ENCODE measurements around the gene RANBP17. TPM values are rescaled to one million over a fixed set of nuclear protein-coding genes. Genes with fewer than 3 reads are reported as not detected.

Gene RANBP17
- total RNA-seq, 1 donor from 2014 or later: 12.3 TPM

DNA sequence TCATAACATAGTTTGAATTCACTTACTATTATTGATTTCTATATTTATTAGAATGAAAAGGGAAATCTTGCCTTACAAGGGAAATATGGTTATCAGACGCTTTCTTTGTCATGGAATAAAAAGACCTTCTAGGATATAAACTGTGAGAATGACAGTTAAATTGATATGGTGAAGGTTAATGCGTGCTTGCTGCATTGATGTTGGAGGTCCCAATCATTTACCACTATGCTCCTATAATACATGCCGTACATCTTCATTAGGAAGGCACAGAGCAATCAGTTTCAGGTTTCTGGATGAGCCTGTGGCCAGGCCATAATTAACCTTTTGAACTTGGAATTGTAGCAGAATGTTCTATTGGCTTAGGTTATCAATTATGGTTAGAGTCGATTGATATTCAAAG lies 245.9 kb downstream of the RANBP17 start:
- TF ChIP-seq, protein P1, sequence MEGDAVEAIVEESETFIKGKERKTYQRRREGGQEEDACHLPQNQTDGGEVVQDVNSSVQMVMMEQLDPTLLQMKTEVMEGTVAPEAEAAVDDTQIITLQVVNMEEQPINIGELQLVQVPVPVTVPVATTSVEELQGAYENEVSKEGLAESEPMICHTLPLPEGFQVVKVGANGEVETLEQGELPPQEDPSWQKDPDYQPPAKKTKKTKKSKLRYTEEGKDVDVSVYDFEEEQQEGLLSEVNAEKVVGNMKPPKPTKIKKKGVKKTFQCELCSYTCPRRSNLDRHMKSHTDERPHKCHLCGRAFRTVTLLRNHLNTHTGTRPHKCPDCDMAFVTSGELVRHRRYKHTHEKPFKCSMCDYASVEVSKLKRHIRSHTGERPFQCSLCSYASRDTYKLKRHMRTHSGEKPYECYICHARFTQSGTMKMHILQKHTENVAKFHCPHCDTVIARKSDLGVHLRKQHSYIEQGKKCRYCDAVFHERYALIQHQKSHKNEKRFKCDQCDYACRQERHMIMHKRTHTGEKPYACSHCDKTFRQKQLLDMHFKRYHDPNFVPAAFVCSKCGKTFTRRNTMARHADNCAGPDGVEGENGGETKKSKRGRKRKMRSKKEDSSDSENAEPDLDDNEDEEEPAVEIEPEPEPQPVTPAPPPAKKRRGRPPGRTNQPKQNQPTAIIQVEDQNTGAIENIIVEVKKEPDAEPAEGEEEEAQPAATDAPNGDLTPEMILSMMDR (IDR thresholded peaks at IDR 0.05): no peak
- H3K4me3 ChIP-seq: no peak overlapping the region
- H3K36me3 ChIP-seq: no peaks in the 10 kb centered on the region
- no peaks in the 10 kb centered on the region for H3K9me3 ChIP-seq
- ATAC-seq (no peak), DNase-seq (no peak)
- intact Hi-C loops (cut with DNase I): no loop called here
- no peaks in the 10 kb centered on the region for H3K27me3 ChIP-seq (ENCODE audit: low read depth)
- H3K27ac ChIP-seq: no peak overlapping the region
- no peaks in the 10 kb centered on the region for H3K4me1 ChIP-seq

DNA sequence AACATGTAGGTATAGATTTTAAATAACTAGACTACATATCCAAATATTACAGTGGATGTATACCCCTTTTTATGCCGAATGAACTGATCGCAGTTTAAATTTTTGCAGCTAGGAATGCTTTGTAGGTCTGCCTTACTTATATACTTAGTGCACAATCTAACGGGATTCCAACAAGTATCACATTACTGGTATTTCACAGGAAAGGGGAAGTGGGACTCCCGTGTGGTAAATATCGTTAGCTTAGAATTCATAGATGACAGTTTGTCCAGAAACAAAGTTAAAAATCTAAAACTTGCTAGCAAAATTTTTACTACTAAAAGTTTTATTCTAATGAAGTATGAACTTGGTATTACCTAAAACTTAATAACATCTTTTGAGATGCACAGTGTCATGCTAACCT lies 253.7 kb downstream of the RANBP17 start:
- H3K4me3 ChIP-seq: no peak overlapping the region
- ATAC-seq: no peak

DNA sequence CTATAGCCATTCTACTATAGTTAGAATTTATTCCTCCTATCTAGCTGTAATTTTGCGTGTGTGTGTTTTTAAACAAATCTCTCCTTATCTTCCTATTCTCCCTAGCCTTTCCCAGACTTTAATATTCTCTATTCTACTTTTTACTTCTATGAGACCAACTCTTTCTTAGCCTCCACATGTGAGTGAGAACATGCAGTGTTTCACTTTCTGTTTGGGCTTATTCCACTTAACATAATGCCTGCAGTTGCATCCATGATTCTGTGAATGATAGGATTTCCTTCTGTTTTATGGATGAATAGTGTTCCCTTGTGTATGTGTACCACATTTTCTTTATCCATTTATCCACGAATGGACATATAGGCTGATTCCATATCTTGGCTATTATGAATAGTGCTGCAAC lies 254.9 kb downstream of the RANBP17 start:
- Histone ChIP-seq H3K27me3 (ENCODE audit: low read depth) (no peaks in the 10 kb centered on the region), H3K36me3 (no peaks in the 10 kb centered on the region), H3K9me3 (peaks cover 6% of the 10 kb centered on the region), H3K27ac (no peak overlapping the region), H3K4me3 (no peak overlapping the region), H3K4me1 (no peaks in the 10 kb centered on the region)
- TF ChIP-seq, protein P1 (IDR thresholded peaks at IDR 0.05): no peak
- intact Hi-C loops (cut with DNase I): no loop called here
- ATAC-seq (no peak), DNase-seq (no peak)

More for the DNA sequence above, 253.7 kb downstream of the RANBP17 start:
- TF ChIP-seq, protein P1 (IDR thresholded peaks at IDR 0.05): no peak
- Histone ChIP-seq H3K4me1 (no peaks in the 10 kb centered on the region), H3K27ac (no peak overlapping the region), H3K9me3 (peaks cover 6% of the 10 kb centered on the region), H3K36me3 (no peaks in the 10 kb centered on the region), H3K27me3 (ENCODE audit: low read depth) (no peaks in the 10 kb centered on the region)
- intact Hi-C loops (cut with DNase I): no loop called here
- no peak for DNase-seq

DNA sequence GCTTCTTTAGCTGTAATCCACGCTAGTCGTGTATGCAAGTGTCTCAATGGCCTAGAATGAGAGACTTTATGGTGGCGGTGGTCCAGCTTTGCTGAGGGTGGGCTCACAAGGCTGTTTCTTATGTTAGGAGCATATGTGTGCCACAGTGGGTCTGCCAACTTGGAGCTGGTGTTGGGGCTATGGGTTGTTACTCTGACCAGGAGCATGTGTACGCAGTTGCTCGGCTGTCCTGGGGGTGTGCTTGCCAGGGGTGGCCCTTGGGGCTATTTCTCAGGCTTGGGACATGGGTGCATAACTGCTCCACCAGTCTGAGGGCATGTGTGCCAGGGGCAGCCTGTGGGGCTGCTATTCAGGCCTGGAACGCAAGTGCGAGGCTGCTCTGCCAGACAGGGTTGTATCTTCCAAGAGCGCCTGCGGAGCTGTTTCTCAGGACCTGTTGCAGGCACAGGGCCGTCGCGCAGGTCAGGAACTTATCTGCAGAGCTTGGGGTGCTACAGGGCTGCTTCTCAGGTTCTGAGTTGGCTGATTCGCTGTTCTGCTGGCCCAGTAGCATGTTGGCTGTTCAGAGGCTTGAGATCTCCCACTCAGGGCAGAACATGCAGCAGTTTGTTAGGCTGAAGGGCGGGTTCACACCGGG lies 259.3 kb downstream of the RANBP17 start:
- H3K27ac ChIP-seq: no peak overlapping the region
- ATAC-seq (peak in 1 of 2 donors; percentile 11), DNase-seq (no peak)
- H3K9me3 ChIP-seq: peaks cover 6% of the 10 kb centered on the region
- H3K4me1 ChIP-seq: no peaks in the 10 kb centered on the region
- H3K4me3 ChIP-seq: no peak overlapping the region
- TF ChIP-seq, protein P1 (IDR thresholded peaks at IDR 0.05): no peak
- intact Hi-C loops (cut with DNase I): no loop called here
- H3K36me3 ChIP-seq: no peaks in the 10 kb centered on the region
- H3K27me3 ChIP-seq (ENCODE audit: low read depth): no peaks in the 10 kb centered on the region

DNA sequence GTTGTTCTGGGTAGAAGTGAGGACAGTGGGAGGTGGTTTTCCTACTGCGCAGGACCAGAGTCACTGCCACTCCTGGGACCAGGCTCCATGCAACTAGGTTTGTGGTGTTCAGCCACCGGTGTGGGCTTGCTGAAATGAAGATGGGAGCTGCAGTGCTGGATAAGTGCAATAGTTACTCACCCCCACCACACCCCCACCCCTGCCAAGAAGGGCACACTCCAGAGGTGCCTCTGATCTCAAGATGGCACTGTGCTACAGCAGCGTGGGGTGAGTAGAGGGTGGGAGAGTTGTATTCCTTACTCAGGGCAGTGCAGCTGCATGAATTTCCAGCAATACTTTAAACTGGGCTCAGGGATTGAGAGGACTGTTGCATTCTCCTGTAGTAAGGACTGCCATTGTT lies 259.8 kb downstream of the RANBP17 start:
- ATAC-seq (no peak), DNase-seq (no peak)
- Histone ChIP-seq H3K9me3 (peaks cover 6% of the 10 kb centered on the region), H3K36me3 (no peaks in the 10 kb centered on the region), H3K4me1 (no peaks in the 10 kb centered on the region), H3K4me3 (no peak overlapping the region), H3K27me3 (ENCODE audit: low read depth) (no peaks in the 10 kb centered on the region), H3K27ac (no peak overlapping the region)
- intact Hi-C loops (cut with DNase I): no loop called here
- TF ChIP-seq, protein P1 (IDR thresholded peaks at IDR 0.05): no peak

All from lower lobe of right lung (tissue), 2 donors.